Fibroblast of skin of left biceps (primary cell): Measurements from ENCODE around the gene SYT7.

Experiments used
- DNase-seq, 2 experiments: peaks; one replicate each; pipeline ENCODE4 v3.0.0-alpha.2; 2013; ENCODE audit warnings: low read depth in 2 of 2

The SYT7 gene, protein sequence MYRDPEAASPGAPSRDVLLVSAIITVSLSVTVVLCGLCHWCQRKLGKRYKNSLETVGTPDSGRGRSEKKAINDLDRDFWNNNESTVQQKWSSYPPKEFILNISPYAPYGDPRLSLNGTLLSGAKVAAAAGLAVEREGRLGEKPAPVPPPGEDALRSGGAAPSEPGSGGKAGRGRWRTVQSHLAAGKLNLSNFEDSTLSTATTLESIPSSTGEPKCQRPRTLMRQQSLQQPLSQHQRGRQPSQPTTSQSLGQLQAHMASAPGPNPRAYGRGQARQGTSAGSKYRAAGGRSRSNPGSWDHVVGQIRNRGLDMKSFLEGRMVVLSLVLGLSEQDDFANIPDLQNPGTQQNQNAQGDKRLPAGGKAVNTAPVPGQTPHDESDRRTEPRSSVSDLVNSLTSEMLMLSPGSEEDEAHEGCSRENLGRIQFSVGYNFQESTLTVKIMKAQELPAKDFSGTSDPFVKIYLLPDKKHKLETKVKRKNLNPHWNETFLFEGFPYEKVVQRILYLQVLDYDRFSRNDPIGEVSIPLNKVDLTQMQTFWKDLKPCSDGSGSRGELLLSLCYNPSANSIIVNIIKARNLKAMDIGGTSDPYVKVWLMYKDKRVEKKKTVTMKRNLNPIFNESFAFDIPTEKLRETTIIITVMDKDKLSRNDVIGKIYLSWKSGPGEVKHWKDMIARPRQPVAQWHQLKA

DNA sequence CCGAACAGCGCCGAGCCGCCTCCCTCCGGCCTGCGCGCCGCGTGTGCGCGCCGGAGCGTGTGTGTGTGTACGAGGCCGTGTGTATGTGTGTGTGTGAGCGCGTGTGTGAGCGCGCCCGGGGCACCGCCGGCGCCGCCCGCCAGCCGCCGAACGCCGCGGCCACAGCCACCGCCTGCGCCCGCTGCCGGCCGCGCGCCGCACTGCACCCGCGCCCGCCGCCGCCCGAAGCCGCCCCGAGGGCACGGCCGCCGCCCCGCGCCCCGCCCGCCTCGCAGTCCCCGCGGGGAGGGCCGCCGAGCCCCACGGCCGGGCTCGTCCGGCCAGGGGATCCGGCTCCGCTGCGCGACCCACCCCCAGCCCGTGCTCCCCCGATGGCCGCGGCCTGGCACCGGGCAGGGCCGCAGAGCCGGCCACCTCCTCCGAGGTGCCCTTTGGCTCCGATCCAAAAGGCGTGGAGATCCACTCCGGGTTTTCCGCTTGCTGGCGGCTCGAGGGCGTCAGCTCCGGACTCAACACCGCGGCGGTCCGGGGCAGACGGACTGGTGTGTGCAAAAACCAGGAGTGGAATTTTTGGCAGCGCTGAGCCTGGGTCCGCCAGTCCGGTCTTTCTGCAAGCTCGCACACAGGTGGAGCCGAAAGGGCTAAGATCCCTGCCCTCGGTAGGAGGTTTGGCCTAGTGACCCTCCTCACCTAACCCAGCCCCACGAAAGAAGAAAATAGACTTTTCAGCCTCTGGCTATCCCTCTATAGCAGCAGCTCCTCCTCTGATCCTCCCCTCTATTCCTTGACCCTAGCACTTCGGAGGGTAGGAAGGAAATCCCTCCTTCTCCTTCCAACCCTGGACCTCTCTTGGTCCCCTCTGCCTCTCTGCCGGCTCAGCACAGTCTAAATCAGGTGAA is at the start of gene SYT7:
Gene SYT7, minus strand, starts transcription at position 47 of the 899 bp plus-strand sequence. CDS start 256 bp downstream, outside the sequence.
- DNase-seq, result peak; percentile 86 to 89

DNA sequence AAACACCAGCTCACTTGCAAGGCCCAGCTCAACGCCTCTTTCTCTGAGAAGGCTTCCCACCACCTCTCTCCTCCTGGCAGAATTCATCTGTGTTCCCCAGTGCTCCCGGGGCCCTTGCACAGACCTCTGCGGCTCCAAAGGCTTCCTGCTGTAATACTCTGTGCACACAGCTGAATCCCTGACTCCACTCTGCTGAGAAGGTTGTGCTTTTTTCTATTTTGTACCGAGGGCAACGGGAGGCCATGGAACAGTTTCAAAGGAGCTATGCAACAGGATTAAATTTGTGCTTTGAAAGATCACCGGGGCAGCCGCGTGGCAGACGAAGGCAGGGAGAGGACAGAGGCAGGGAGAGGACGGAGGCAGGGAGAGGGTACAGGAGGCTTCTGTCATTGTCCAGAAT is 49.2 kb upstream of the SYT7 start:
- DNase-seq, result no peak

DNA sequence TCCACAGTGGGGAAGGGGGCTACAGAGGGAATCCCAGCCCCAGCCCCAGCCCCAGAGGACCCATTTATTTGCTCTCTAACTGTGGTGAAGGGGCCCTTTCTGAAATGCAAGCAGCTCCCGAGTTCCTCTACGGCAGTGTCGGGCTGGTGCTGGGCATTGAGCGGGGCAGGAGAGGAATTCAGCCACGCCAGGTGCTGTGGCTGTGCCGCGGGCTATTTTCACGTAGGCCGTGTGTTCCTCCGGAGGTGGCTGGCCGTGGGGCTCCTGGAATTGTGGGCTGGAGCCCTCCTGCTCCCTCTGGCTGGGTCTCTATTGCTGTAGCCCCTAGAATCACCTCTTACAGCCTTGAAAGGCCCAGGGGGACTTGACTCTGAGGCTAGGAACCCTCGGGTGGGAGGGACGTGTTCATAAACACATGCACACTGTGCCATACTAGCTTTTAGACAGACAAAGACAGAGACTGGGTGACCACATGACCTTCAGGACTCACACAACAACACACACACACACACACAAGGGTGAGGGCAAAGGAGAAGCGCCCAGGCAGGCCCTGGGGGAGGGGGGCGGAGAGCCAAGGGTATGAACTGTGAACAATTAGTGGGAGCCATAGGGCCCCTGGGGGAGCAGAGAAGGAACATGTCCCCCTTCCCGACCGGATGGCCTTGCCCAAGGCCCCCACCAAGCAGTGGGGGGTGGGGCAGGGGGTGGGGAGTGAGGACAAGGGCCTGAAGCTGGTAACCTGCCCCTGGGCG is 48.4 kb upstream of the SYT7 start:
- no peak for DNase-seq

DNA sequence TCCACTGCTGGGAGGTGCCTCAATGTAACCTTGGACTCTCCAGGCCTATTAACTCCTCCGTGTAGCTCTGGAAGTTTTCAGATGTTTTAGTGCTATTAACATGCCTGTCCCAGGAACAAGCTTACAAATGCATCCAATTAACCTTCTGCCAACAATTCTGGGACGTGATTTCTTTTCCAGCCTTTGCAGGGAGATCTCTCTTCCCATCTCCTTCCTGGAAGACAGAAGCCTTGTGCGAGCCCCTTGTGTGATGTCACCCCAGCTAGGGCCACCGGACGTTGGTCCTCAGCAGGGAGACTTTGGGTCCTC is 47.7 kb upstream of the SYT7 start:
- DNase-seq, result no peak

DNA sequence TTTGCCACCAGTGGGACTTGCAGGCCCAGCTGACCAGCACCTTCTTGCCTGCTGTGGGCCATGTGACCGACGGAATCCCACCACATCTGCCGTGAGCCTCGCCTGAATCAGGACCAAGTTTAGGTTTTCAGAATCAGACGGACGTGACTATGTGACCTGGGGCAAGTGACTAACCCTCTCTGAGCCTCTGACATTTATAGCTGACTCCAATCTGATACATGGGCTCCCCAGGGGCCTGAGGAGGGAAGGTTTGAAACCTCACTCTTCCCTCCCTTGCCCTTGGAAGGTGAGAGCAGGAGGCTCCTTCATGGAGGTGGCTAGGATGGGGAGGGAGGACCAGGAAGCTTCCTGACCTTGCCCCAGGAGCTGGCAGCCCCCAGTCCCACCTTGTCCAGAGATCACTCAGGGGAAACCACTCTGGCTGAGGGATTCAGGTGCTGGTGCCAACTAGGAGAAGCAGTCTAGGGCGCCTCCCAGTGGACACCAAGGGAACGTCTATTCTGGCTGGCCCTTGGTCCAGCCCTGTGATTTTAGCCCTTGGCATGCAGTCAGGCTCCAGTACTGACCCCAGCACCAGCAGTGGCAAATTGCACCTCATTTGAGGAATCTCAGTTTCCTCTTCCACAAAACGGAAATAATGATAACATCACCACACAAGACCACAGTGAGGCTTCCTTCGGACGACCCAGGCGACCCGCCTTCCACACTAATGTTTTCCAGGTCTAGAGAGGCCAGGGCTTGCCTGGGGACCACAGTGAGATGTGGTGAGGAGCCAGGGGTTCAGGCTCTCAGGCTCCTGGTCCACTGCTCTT is 47.2 kb upstream of the SYT7 start:
- DNase-seq, result no peak

DNA sequence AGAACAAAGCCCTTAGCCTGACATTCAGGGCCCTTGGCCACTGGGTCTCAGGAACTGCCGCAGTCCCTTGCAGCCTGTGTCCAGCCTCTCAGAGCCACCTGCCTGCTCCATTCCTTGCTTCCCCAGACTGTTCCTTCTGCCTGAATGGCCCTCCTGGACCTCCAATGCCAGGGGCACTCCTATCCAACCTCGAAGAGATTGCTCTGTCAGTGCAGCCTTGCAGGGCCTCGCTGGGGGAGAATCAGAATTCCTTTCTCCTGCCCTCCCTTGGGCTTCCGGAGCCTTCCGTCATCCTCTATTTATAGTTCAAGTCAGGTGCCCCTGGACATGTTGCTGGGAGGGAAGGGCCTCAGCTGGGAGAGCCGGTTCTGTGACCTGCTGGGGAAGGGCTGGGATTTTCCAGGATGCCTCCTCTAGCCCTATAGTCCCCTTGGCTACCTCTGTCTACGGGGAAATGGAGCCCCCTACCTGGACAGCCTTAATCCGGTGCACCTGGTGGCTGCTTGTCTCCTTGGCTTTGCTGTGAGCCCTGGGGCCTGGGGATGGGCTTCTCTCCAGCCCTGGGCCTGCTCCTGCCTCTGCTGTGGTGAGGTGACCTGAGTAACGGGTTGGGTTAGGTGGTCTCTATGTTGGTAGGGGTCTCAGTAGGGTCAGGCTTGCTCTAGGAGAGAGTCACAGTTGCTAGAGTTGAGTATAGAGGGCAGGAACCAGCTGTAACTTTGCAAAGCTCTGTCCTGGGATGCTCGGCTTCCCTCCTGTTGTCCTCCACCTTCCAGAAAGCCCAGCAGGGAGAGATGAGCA is 45.9 kb upstream of the SYT7 start:
- DNase-seq, result no peak

DNA sequence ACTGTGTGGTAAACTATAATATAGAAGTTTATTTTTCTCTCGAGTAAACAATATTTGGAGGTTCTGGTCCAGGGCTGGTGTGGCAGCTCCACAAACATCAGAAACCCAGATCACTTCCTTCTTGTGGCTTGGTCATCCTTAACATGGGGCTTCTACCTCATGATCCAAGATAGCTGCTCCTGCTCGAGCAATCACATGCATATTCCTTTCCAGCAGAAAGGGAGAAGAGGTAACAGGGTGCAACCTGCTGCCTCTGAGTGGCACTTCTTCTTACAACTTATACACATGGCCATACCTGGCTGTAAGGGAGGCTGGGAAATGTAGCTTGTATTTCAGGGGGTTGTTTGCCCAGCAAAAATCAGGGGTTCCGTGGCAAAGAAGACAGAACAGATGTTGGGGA is 44.6 kb upstream of the SYT7 start:
- no peak for DNase-seq

DNA sequence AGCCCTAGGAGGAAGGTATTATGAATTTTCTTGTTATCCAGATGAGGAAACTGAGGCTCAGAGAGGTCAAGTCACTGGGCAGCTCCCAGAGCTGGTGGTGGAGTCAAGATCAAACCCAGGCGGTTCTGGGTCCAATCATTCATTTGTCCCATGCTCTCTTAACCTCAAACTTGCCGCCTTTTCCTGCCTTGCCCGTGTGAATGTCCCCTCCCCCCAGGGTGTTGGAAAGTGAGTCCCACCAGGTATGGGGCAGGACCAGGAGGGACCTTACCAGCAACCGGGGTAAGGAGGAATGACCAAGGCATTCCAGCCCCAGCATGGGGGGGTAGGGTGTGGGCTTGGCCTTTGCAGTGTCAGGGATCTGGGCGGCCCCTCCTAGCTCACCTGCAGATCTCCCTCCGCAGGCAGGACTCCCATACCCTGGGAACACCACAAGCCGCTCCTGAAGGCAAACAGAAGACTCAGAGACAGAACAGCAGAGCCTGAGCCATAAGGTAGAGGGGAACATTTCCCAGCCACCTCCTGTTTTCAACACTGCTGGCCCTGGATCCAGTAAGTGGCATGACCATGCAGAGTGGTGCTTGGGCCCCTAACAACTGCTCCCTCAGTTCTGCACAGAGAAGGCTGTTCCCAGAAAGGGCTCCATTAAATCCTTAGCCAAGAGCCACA is 41.2 kb upstream of the SYT7 start:
- no peak for DNase-seq

DNA sequence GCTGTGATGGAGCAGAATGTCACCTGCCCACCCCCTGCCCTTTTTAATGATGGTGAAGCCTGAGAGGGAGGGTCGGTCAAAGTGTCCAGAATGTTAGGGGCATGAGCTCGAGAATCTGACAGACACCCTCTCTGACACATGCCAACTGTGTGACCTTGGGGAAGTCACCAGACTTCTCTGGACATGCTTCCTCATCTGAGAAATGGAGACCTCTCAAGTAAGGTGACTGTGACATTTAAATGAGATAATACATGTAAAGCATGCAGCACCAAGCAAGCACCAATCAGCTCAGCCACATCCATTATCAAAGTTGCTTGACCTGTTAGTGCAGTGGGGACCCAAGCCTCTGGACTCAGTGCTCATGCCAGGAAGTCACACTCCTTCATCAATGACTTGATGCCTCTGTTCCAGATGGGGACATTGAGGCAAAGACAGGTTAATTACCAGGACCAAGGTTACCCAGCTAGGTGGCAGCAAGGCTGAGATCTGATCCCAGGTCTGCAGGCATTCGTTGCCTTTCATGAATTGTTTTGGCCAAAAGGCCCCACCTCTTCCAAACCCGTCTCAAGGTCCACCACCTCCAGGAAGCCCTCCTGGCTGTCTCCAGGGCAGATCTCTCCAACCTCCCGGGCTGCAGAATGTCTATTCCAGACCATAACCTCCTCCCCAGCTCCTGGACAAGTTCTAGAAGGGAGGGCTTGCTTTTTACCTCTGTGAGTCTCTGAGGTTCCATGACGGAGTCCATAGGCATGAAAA is 38.8 kb upstream of the SYT7 start:
- DNase-seq, result no peak

DNA sequence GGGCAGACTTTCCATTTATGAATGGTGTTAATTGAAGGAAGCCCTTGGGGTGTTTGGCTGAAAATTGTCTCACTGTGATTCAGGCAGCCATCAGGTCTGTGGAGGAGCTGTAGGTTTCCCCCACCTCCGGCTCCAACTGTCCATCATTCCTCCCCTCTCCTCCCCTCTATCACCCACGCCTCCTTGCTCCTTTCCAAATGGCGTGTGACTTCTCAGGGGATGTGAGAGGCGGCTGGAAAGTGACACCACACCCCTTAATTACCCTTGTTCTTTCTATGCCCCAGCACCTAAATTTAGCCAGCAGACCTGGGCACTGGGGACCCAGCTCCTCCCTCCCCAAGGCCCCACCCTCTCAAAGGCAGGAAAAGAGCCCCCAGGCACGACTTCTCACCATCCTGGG is 38.1 kb upstream of the SYT7 start:
- DNase-seq, result no peak

DNA sequence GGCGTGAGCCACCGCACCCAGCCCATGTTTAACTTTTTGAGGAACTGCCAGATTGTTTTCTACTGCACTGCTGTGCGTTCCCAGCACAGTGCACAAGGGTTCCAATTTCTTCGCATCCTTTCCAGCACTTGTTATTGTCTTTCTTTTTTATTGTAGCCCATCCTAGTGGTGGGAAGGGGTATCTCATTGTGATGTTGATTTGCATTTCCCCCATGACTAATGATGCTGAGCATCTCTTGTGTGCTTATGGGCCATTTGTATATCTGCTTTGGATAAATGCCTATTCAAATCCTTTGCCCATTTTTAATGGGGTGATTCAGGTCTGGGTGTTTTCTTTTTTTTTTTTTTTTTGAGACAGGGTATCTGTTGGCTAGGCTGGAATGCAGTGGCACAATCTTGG is 36.6 kb upstream of the SYT7 start:
- no peak for DNase-seq

DNA sequence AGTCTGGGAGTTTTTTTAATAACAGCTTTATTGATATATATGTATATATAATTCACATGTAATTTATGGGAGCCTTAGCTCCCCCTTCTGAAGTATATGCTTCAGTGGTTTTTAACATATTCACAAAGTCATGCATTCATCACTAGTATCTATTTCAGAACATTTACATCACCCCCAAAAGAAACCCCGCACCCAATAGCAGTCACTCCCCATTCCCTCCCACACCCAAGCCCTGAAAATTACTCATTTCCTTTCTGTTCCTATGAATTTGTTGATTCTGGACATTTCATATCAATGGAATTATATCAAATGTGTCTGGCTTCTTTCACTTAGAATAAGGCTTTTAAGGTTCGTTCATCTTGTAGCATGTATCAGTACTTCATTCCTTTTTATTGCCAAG is 35.6 kb upstream of the SYT7 start:
- DNase-seq, result peak; percentile 47 to 59

DNA sequence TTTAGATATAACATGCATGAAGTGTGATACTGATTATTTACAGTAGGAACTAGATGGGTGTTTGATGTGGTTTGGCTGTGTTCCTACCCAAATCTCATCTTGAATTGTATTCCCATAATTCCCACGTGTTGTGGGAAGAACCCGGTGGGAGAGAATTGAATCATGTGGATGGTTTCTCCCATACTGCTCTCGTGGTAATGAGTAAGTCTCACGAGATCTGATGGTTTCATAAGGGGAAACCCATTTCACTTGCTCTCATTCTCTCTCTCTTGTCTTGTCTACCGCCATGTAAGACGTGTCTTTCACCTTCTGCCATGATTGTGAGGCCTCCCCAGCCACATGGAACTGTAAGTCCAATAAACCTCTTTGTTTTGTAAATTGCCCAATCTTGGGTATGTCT is 33.9 kb upstream of the SYT7 start:
- peak; percentile 58 to 62 for DNase-seq

DNA sequence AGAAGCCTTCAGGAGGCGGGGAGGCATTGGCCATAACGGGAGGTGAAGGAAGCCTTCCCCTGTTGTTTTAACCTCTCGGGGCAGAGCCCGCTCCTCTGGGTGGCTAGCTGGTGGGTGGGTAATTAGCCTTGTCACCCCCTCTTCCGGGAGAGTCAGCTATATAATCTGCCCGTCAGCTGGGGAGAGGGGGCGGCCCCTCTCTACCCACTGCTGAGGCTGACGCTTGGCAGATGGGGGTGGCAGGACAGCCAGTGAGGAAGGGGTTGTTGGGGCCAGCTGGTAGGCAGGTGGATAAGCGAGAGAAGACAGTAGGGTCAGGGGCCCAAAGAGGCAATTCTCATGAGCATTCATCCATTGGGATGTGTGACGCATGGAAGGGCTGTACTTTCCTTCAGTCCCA is 33.0 kb upstream of the SYT7 start:
- DNase-seq, result no peak

DNA sequence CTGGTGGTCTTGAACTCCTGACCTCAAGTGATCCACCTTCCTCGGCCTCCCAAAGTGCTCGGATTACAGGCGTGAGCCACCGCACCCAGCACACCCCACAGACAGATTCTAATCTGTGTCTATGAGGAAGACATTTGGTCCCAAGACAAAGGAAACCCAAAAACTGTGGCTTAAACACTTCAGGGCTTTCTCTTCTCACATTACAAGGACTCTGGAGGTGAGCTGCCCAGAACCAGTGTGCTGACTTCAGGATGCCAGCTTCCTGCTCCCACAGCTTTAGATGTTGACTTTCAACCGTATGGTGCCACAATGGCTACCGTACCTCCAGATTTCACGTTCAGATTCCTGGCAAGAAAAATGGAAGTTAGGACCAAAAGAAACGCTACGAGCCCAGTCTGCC is 32.2 kb upstream of the SYT7 start:
- no peak for DNase-seq

DNA sequence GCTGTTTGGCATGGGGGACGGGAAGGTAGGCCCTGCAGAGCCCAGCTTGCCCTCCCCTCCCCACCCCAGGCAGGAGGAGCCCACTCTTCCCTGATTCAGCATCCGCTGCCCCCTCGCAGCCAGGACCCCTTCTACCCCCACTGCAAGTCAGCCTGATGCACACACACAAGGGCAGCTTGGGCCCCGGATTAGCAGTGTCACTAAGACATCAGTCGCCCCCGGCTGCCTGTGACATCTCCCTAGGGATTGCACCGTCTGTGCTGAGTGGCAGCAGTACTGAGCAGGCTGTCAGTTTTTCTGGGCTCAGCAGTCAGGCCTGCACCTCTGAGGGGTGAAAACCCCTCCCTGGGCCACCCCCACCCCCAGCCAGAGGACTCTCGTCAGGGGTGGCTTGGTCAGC is 30.4 kb upstream of the SYT7 start:
- no peak for DNase-seq

DNA sequence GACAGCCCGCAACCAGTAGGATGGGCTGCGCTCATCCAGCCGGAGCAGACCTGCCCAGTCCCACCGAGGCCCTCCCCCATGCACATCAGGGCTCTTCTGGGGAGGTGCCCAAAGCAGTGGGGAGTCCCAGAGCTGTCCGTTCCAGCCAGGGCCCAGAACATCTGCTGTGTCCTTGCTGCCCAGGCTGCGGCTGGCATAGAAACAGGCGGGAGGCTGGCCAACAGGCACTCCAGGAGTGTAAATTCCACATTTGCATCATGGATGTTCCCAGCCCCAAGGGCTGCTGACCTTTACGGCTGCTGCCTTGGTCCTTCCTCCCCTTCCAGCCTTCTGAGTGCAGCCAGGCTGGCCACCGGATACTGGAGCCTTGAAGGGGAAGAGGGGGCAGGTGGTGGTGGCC is 30.0 kb upstream of the SYT7 start:
- no peak for DNase-seq

DNA sequence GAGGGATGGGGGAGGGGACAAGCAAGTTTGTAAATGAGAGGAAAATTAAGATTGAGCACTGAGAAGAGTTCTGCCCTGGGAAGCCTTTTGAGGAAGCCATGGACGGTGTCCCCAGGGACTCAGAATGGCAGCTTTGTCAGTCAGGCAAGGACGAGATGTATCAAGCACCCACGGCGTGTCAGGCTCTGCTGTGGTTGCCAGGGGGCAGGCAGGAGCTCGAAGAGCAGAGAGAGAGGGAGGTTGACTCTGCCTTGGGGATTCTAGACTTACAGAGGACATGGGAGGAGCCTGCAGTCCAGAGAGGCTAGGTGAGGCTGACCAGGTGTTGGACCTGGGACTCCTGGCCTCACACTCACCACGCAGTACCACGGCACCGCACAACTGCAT is 29.1 kb upstream of the SYT7 start:
- no peak for DNase-seq
